CD14-positive monocyte (primary cell): Measurements from ENCODE around the gene BCR. TPM values are rescaled to one million over a fixed set of nuclear protein-coding genes. Genes with fewer than 3 reads are reported as not detected.

ENCODE experiments used
- DNase-seq, 3 donors: peaks; one replicate each; pipeline ENCODE4 v3.0.0-alpha.2; 2011 to 2022
- H2AFZ ChIP-seq: 2 replicates; pipeline ENCODE4 v1.6.0; 2012; ENCODE audit warnings: mild to moderate bottlenecking, low read depth, low read length, inconsistent platforms; ENCODE audit not compliant: insufficient read depth, poor library complexity, severe bottlenecking
- H3K27ac ChIP-seq, 2 donors: 1 replicate in 1 of 2; 2 replicates in 1 of 2; pipeline ENCODE4 v1.5.1; 2012 to 2013; ENCODE audit warnings: low read length in 2 of 2, control low read depth in 1 of 2, inconsistent platforms in 1 of 2, low read depth in 1 of 2, mild to moderate bottlenecking in 1 of 2
- H3K27me3 ChIP-seq, 2 donors: one replicate each; pipeline versions ENCODE4 v1.6.0 to v1.6.1; 2011 to 2013; ENCODE audit warnings: low read length in 2 of 2; ENCODE audit not compliant: control insufficient read depth in 2 of 2, insufficient read depth in 2 of 2
- H3K36me3 ChIP-seq, 2 donors: replicated peaks in 1 of 2; 1 replicate in 1 of 2; 2 replicates in 1 of 2; pipeline versions ENCODE4 v1.5.1 to v1.6.1; 2012 to 2013; ENCODE audit warnings: low read length in 2 of 2, control low read depth in 1 of 2, inconsistent platforms in 1 of 2, mild to moderate bottlenecking in 1 of 2; ENCODE audit not compliant: insufficient read depth in 2 of 2, control insufficient read depth in 1 of 2
- H3K4me1 ChIP-seq, 2 donors: 1 replicate in 1 of 2; 2 replicates in 1 of 2; pipeline versions ENCODE4 v1.5.1 to v1.6.1; 2012 to 2013; ENCODE audit warnings: low read length in 2 of 2, control low read depth in 1 of 2, inconsistent platforms in 1 of 2, mild to moderate bottlenecking in 1 of 2, moderate library complexity in 1 of 2; ENCODE audit not compliant: insufficient read depth in 2 of 2, control insufficient read depth in 1 of 2
- H3K4me2 ChIP-seq: replicated peaks from 2 replicates; pipeline ENCODE3; 2012; ENCODE audit warnings: low read length, moderate library complexity, mild to moderate bottlenecking; ENCODE audit not compliant: poor library complexity, severe bottlenecking; ENCODE audit errors: extremely low read depth
- H3K4me3 ChIP-seq, 3 experiments: fragments of 200-600 bp in 1 of 3; sonication (generic) in 1 of 3; replicated peaks in 1 of 3; 1 replicate in 2 of 3; 2 replicates in 1 of 3; pipeline ENCODE4 v1.5.1; 2011 to 2013; ENCODE audit warnings: low read length in 3 of 3, mild to moderate bottlenecking in 3 of 3, control low read depth in 2 of 3, low read depth in 2 of 3, inconsistent platforms in 1 of 3, moderate library complexity in 1 of 3
- H3K79me2 ChIP-seq: 2 replicates; pipeline ENCODE4 v1.6.0; 2012; ENCODE audit warnings: mild to moderate bottlenecking, control low read depth, inconsistent platforms, low read length, moderate library complexity; ENCODE audit not compliant: insufficient read depth
- H3K9ac ChIP-seq: 2 replicates; pipeline ENCODE4 v1.6.0; 2017; ENCODE audit warnings: low read length, mild to moderate bottlenecking; ENCODE audit not compliant: insufficient read depth, poor library complexity, severe bottlenecking
- H3K9me3 ChIP-seq, 2 donors: replicated peaks in 1 of 2; 1 replicate in 1 of 2; 2 replicates in 1 of 2; pipeline versions ENCODE4 v1.5.1 to v1.6.1; 2012 to 2013; ENCODE audit warnings: low read length in 2 of 2, control low read depth in 1 of 2; ENCODE audit not compliant: control insufficient read depth in 1 of 2, insufficient read depth in 1 of 2
- H4K20me1 ChIP-seq: 2 replicates; pipeline ENCODE4 v1.6.0; 2012; ENCODE audit warnings: mild to moderate bottlenecking, low read length, control low read depth, moderate library complexity; ENCODE audit not compliant: insufficient read depth
- H3K27ac Mint-ChIP-seq, 7 donors: one replicate each; pipeline ENCODE4 v1.8.0; 2020; ENCODE audit warnings: mild to moderate bottlenecking in 7 of 7, mixed read lengths in 7 of 7, moderate library complexity in 6 of 7, inconsistent platforms in 2 of 7
- H3K27me3 Mint-ChIP-seq, 3 donors: one replicate each; pipeline ENCODE4 v1.8.0; 2021 to 2022; ENCODE audit warnings: low read depth in 3 of 3, mild to moderate bottlenecking in 3 of 3, mixed read lengths in 3 of 3, moderate library complexity in 3 of 3, inconsistent platforms in 1 of 3
- H3K36me3 Mint-ChIP-seq, 2 donors: one replicate each; pipeline ENCODE4 v1.8.0; 2020; ENCODE audit warnings: mixed read lengths in 2 of 2, inconsistent platforms in 1 of 2, mild to moderate bottlenecking in 1 of 2
- H3K4me1 Mint-ChIP-seq: one replicate; pipeline ENCODE4 v1.8.0; 2020; ENCODE audit warnings: mild to moderate bottlenecking, mixed read lengths
- H3K4me3 Mint-ChIP-seq, 2 donors: one replicate each; pipeline ENCODE4 v1.8.0; 2020; ENCODE audit warnings: mild to moderate bottlenecking in 2 of 2, mixed read lengths in 2 of 2, moderate library complexity in 1 of 2
- H3K9me3 Mint-ChIP-seq, 7 donors: one replicate each; pipeline ENCODE4 v1.8.0; 2020 to 2022; ENCODE audit warnings: mixed read lengths in 7 of 7, mild to moderate bottlenecking in 6 of 7, moderate library complexity in 6 of 7, inconsistent platforms in 2 of 7
- WGBS: methylation state at CpG from one replicate; pipeline ENCODE4 v1.1.5; 2013; ENCODE audit warnings: missing lambda C conversion rate; ENCODE audit not compliant: insufficient coverage; 5-methylcytosine and 5-hydroxymethylcytosine counted together
- intact Hi-C, 2 donors: fragments of 100-400 bp; cut with micrococcal nuclease; formaldehyde crosslinking; loops; one replicate each; pipeline versions ENCODE4 v1.15.0 to v1.15.1; 2023
- polyA plus RNA-seq, 3 donors: library from polyadenylated mRNA; depleted of rRNA in 1 of 3; unstranded in 2 of 3; stranded (reverse) in 1 of 3; fragments of 300-500 nt in 2 of 3; fragments of >200 nt in 1 of 3; fragmentation: Illumina TruSeq in 2 of 3; gene quantifications; 1 replicate in 2 of 3; 2 replicates in 1 of 3; pipeline ENCODE4 v1.2.3, GENCODE V29; 2012 to 2021
- TF ChIP-seq, protein P1 (sequence below): fragments of 200-600 bp; IDR thresholded peaks from one replicate; pipeline ENCODE4 v1.8.0; 2022; ENCODE audit warnings: antibody characterized with exemption, mild to moderate bottlenecking

Gene BCR
- polyA plus RNA-seq, 3 donors: 0.97 to 20.9 (median 0.97) TPM

DNA sequence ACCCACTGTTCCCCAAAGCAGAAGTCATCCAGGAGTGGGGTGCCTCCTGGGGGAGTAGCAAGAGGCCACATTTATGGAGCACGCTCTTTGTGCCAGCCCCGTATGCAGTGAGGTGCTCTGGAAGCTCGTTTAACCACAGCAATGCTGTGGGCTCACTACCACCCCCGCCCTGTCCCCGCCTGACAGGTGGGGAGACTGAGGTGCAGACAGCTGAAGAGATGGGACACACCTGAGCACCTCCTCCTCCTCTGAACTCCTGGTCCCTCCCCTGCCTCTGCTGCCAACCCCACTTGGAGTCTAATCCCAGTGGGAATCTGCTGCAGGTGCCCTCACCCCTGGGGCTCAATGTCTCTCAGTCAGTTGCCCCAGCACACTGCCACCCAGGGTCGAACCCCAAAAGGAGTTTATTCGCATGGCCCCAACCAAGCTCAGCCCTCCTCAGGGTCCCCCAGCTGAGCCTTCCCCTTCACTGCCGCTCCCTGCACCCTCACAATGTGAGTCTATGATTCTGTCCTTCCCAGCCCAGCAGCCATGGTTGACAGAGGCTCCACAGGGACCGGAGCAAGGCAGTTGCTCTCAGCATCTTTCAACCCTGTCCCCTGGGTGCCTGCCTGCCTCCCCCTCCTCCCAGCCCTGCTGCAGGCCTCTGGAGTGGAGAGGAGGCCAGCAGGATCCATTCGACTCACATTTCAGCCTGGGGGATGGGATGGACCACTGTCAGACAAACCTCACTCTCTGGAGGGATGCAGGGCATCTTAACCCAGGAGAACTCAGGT is 13.3 kb upstream of the BCR start:
- H3K27me3 Mint-ChIP-seq: peaks cover 2 to 5% (median 2%) of the 10 kb centered on the region in 3 donors
- H3K27ac ChIP-seq: no peak overlapping the region
- H3K36me3 Mint-ChIP-seq: no peaks in the 10 kb centered on the region
- TF ChIP-seq, protein P1, sequence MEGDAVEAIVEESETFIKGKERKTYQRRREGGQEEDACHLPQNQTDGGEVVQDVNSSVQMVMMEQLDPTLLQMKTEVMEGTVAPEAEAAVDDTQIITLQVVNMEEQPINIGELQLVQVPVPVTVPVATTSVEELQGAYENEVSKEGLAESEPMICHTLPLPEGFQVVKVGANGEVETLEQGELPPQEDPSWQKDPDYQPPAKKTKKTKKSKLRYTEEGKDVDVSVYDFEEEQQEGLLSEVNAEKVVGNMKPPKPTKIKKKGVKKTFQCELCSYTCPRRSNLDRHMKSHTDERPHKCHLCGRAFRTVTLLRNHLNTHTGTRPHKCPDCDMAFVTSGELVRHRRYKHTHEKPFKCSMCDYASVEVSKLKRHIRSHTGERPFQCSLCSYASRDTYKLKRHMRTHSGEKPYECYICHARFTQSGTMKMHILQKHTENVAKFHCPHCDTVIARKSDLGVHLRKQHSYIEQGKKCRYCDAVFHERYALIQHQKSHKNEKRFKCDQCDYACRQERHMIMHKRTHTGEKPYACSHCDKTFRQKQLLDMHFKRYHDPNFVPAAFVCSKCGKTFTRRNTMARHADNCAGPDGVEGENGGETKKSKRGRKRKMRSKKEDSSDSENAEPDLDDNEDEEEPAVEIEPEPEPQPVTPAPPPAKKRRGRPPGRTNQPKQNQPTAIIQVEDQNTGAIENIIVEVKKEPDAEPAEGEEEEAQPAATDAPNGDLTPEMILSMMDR: no peak
- no peaks in the 10 kb centered on the region for H3K79me2 ChIP-seq
- H2AFZ ChIP-seq: no peak overlapping the region
- H3K4me3 Mint-ChIP-seq: no peak overlapping the region
- H3K4me1 Mint-ChIP-seq: no peaks in the 10 kb centered on the region
- DNase-seq: no peak
- H3K4me3 ChIP-seq: no peak overlapping the region
- H3K27me3 ChIP-seq: no peaks in the 10 kb centered on the region
- intact Hi-C loops: no loop called here
- no peak overlapping the region for H3K4me2 ChIP-seq
- no peaks in the 10 kb centered on the region for H3K4me1 ChIP-seq
- 91% methylated on average over 9 of the region's 10 CpGs for WGBS
- H3K27ac Mint-ChIP-seq: no peak overlapping the region
- no peaks in the 10 kb centered on the region for H3K9me3 ChIP-seq
- H3K9me3 Mint-ChIP-seq: peaks cover 0 to 4% (median 2%) of the 10 kb centered on the region in 7 donors
- H3K36me3 ChIP-seq: no peaks in the 10 kb centered on the region
- no peaks in the 10 kb centered on the region for H4K20me1 ChIP-seq
- H3K9ac ChIP-seq: no peak overlapping the region

DNA sequence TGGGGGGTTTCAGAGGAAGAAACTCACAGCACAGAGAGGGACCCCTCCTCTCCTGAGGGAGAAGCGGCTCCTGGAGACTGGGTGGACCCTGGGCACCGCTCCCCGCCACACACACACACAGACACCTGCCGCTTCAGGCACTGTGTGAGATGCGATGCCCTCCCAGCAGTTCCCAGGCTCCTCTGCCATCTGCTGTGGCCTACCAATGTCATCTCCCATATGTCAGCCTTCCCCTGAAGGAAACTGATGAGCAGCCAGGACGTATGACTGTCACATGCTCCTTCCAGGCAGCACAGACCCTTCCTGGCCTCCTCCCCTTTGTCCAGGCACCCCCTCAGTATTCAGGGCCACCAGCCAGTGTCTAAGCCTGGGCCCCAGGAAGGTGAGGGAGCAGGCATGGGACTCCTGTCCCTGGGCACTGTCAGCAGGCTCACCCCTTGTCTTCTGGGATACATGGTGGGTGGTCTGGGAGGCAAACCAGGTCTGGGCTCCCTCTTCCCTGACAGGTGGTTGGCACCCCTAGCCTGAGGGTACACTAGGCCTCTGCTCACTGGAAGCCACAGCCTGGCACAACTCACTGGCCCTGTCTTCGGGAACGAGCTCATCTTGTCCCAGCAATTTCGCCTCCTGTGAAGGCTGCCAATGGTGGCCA is 11.8 kb upstream of the BCR start:
- no peak for DNase-seq
- WGBS: 88% methylated on average over 8 of the region's 9 CpGs
- Histone ChIP-seq H3K36me3 (no peaks in the 10 kb centered on the region), H3K27me3 (no peaks in the 10 kb centered on the region), H3K4me3 (no peak overlapping the region), H3K9me3 (no peaks in the 10 kb centered on the region), H3K9ac (no peak overlapping the region), H3K79me2 (no peaks in the 10 kb centered on the region), H3K4me1 (no peaks in the 10 kb centered on the region), H4K20me1 (no peaks in the 10 kb centered on the region), H3K4me2 (no peak overlapping the region), H2AFZ (no peak overlapping the region), H3K27ac (no peak overlapping the region)
- TF ChIP-seq, protein P1: no peak
- Mint-ChIP-seq H3K36me3 (no peaks in the 10 kb centered on the region), H3K27ac (no peak overlapping the region), H3K4me3 (no peak overlapping the region), H3K9me3 (peaks cover 0 to 4% (median 2%) of the 10 kb centered on the region in 7 donors), H3K4me1 (no peaks in the 10 kb centered on the region), H3K27me3 (peaks cover 2 to 5% (median 2%) of the 10 kb centered on the region in 3 donors)
- intact Hi-C loops: no loop called here
